EL (cell line): ENCODE results near the gene ITGAE.
"Not testable (repeated sequence)": the region's sequence is repeated elsewhere in the genome, so short reads cannot be mapped to it uniquely, and the experiment has no call there.

Source experiments
- DNase-seq: peaks from one replicate; pipeline ENCODE4 v3.0.0-alpha.2; 2016

Gene ITGAE

GRCh38 chr17:3794152-3794551 lies 6.8 kb downstream of the ITGAE start:
- DNase-seq, result not testable (repeated sequence)

- not testable (repeated sequence) for DNase-seq
These were observed 7.7 kb downstream of the ITGAE start for GRCh38 chr17:3793258-3793657.

GRCh38 chr17:3792481-3792880 lies 8.5 kb downstream of the ITGAE start:
- no peak for DNase-seq

- DNase-seq, result no peak
These were observed 12.8 kb downstream of the ITGAE start for GRCh38 chr17:3788200-3788599.

GRCh38 chr17:3785323-3785722 lies 15.7 kb downstream of the ITGAE start:
- not testable (repeated sequence) for DNase-seq

- no peak for DNase-seq
These were observed 18.2 kb downstream of the ITGAE start for GRCh38 chr17:3782751-3783150.

- no peak for DNase-seq
These were observed 20.0 kb downstream of the ITGAE start for GRCh38 chr17:3780986-3781385.

GRCh38 chr17:3777366-3778120 lies 23.4 kb downstream of the ITGAE start:
- DNase-seq, result no peak

GRCh38 chr17:3773966-3774365 lies 27.0 kb downstream of the ITGAE start:
- no peak for DNase-seq

- peak; percentile 82 for DNase-seq
These were observed 27.5 kb downstream of the ITGAE start for GRCh38 chr17:3773511-3773910.

- DNase-seq, result no peak
These were observed 28.2 kb downstream of the ITGAE start for GRCh38 chr17:3772764-3773163.

GRCh38 chr17:3771140-3771539 lies 29.8 kb downstream of the ITGAE start:
- DNase-seq, result no peak

- no peak for DNase-seq
These were observed 30.5 kb downstream of the ITGAE start for GRCh38 chr17:3770466-3770865.

GRCh38 chr17:3768769-3769168 lies 32.2 kb downstream of the ITGAE start:
- no peak for DNase-seq

- no peak for DNase-seq
These were observed 32.6 kb downstream of the ITGAE start for GRCh38 chr17:3768341-3768740.

- no peak for DNase-seq
These were observed 34.2 kb downstream of the ITGAE start for GRCh38 chr17:3766779-3767178.

- DNase-seq, result no peak
These were observed 35.0 kb downstream of the ITGAE start for GRCh38 chr17:3765981-3766380.

- no peak for DNase-seq
These were observed 37.2 kb downstream of the ITGAE start for GRCh38 chr17:3763777-3764170.

GRCh38 chr17:3762922-3763776 lies 37.8 kb downstream of the ITGAE start:
- no peak for DNase-seq

- DNase-seq, result no peak
These were observed 39.0 kb downstream of the ITGAE start for GRCh38 chr17:3761918-3762380.

- DNase-seq, result no peak
These were observed 39.7 kb downstream of the ITGAE start for GRCh38 chr17:3761036-3761917.

GRCh38 chr17:3759597-3760216 lies 41.3 kb downstream of the ITGAE start:
- DNase-seq, result no peak
